Astrocyte of the cerebellum (primary cell): ENCODE measurements around the gene CMKLR1.

Experiments used
- DNase-seq: peaks from one replicate; pipeline ENCODE4 v3.0.0-alpha.2; 2011; ENCODE audit warnings: low read depth
- H3K4me3 ChIP-seq: 2 replicates; pipeline ENCODE4 v1.5.1; 2011; ENCODE audit warnings: mild to moderate bottlenecking, low read depth, low read length, moderate library complexity
- in situ Hi-C: cut with HindIII; loops from 2 replicates; pipeline ENCODE4 v1.10.0; 2017; ENCODE audit warnings: low sequenced_read_pairs
- TF ChIP-seq, protein P1 (sequence below): IDR thresholded peaks from 2 replicates; pipeline ENCODE4 v1.5.1; 2012; ENCODE audit warnings: low read length, low read depth, moderate library complexity, mild to moderate bottlenecking; ENCODE audit errors: missing control alignments

The CMKLR1 gene

DNA sequence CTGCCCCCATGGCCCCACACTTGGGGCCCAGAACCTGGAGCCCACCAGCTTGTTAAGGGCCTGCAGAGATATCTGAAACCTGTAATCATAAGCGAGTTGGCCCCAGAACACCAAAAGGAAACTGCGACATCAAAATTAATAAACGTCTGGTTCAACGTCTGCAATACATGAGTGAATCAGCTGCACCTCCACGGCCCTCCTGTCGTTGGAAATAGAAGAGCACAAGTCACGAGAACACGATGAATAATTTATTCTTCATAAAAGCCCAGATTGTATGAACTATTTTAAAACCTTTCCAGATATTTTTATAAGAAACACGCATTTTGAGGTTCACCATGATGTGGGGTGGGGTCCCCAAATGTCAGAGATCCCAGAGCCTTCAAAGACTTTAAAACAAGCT, 9.7 kb upstream of the CMKLR1 start:
- H3K4me3 ChIP-seq: no peak overlapping the region
- TF ChIP-seq, protein P1, sequence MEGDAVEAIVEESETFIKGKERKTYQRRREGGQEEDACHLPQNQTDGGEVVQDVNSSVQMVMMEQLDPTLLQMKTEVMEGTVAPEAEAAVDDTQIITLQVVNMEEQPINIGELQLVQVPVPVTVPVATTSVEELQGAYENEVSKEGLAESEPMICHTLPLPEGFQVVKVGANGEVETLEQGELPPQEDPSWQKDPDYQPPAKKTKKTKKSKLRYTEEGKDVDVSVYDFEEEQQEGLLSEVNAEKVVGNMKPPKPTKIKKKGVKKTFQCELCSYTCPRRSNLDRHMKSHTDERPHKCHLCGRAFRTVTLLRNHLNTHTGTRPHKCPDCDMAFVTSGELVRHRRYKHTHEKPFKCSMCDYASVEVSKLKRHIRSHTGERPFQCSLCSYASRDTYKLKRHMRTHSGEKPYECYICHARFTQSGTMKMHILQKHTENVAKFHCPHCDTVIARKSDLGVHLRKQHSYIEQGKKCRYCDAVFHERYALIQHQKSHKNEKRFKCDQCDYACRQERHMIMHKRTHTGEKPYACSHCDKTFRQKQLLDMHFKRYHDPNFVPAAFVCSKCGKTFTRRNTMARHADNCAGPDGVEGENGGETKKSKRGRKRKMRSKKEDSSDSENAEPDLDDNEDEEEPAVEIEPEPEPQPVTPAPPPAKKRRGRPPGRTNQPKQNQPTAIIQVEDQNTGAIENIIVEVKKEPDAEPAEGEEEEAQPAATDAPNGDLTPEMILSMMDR: no peak
- in situ Hi-C loops: no loop called here
- no peak for DNase-seq

DNA sequence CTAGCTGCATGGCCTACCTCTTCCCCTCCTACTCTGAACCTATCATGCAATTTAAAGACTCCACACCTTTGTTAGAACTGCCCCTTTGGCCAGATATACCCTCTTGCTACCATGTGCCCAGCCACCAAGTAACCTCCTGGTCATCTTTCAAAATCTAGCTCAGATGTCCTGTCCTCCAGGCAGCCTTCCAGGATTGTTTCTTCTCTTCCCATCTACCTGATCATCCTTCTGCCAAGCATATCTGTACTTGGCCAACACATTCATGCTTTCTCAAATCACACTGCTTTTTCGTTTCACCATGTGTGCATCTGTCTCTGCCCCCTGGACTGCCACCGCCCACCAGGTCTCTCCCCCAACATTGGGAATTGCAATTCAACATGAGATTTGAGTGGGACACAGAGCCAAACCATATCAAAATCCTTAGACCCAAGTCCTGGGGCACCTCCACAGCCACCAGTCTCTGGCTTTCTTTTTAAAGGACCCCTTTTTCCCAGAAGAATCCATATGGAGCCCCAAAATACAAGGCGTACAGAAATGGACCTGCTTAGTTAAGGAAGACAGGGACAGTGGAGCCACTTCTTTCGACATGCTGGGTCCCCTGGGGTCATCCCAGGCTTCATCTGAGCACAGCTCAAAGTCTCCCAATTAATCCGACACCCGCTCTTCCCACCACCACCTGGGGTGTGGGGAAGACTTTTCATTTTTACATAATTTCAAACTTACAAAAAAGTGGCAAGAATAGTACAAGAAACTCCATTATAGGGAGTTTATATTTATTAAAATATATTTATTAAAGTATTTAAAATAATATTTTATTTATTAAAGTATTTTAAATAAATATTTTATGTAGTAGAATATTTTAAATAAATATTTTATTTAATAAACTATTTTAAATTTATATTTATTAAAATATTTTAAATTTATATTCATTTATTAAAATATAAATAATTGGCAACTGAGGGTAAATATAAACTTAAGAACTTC, 7.9 kb upstream of the CMKLR1 start:
- TF ChIP-seq, protein P1: no peak

DNA sequence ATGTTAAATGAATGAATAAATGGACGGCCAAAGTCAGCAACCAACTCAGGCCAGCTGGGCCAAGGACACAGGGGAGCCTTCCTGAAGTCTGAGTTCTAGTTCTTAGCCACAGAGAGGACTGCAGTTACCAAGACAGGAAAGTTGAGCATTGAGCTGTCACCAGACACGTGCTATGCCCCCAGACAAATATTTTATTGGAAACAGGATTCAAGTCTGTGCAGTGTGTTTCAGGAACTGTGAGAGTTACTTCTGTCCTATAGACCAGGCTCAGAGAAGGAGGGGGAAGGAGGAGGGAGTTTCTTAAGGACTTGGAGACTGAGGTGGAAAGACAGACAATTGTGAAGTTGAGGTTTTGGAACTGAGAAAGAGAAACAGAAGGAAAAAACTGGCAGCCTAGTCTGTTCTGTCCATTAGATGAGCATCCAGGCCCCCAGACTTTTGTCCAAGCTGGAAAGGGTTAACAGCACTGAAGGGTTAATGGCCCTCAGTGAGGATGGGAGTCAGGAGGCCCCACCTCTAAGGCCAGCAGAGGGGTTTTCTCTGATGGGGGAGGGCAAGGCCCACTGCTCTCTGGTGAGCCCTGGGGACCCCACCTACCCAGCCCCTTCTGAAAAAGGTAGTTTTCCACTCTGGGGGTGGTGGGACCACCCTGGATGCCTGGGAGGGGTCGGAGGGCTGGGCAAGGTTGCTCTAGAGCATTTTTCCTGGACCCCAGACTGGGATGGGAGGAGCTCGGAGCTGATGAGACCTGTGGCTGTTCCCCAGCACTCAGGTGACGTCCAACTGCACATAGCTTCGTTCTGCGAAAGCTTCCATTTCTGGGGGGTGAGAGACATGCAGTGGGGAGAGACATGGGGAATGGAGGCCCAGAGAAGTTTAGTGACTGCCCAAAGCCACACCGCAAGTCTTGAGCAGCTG, 6.9 kb upstream of the CMKLR1 start:
- in situ Hi-C loops: no loop called here
- no peak overlapping the region for H3K4me3 ChIP-seq
- TF ChIP-seq, protein P1: no peak
- DNase-seq: no peak

More for the DNA sequence above, 7.9 kb upstream of the CMKLR1 start:
- no peak for DNase-seq
- no peak overlapping the region for H3K4me3 ChIP-seq
- in situ Hi-C loops: no loop called here

DNA sequence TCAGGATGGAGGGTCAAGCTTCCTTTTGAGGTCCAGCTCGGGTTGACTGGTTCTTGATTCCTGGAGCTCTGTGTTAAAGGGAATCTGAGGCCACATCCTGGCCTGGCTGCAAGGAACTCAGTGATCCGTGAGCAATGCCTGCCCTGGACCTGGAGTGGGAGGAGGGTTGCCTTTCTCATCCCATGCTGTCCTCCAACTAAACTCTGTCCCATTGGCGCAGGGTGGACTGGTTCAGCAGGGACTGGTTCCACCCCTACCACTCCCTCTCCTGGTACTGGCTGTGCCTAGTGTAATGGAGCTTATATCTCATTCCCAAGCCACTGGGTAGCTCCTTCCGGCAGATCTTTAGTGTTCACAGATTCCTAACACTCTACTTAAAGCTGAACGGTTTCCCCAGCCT, 3.9 kb upstream of the CMKLR1 start:
- no peak for DNase-seq
- TF ChIP-seq, protein P1: no peak
- no peak overlapping the region for H3K4me3 ChIP-seq
- in situ Hi-C loops: no loop called here

DNA sequence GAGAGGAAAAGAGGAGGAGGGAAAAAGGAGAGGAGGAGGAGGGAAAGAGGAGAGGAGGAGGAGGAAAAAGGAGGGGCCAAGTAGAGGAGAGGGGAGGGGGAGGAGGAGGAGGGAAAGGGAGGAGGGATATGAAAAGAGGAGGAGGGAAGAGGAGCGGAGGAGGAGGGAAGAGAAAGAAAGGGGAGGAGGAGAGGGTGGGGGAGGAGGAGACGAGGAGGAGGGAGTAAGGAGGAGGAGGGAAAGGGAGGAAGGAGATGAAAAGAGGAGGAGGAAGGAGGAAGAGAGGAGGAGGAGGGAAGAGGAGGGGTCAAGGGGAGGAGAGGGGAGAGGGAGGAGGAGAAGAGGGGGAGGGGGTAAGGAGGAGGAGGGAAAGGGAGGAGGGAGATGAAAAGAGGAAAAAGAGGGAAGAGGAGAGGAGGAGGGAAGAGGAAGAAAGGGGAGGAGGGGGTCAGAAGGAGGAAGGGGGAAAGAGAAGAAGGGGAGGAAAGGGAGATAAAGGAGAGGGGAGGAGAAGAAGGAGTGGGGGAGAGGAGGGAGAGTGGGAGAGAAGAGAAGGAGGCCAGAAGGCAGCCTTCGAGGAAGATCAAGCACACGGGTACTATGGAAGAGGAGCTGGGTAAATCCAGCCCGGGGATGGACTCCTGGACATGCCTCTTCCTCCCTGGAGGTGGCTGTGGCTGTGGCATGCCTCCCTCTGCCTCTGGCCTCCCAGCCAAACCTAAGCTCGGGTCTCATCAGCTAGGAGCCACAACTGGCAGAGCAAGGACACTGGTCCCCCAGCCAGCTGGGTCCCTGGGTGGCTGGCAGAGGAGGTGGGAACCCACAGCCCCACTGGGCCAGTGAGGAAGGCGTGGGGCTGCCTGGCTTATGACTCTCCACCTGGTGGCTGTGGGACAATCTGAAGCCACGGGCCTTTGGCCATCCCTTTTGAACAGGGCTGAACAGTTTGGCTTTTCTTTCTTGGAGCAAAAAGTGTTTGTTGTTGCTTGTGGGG, 3.0 kb upstream of the CMKLR1 start:
- no peak for DNase-seq
- TF ChIP-seq, protein P1: no peak
- in situ Hi-C loops: no loop called here
- H3K4me3 ChIP-seq: no peak overlapping the region
